SK-N-SH (cell line): ENCODE results near the gene PDE4D.

Source experiments
- TF ChIP-seq, protein P1 (sequence below): fragments of 200-600 bp; sonication (generic); IDR thresholded peaks from 2 replicates; pipeline ENCODE4 v1.6.1; 2017; ENCODE audit warnings: antibody characterized with exemption, mild to moderate bottlenecking, moderate library complexity
- TF ChIP-seq, protein P2 (sequence below): IDR thresholded peaks from 2 replicates; pipeline ENCODE4 v1.4.0; 2012; ENCODE audit warnings: low read depth

GRCh38 chr5:59037941-59038797, 855.4 kb downstream of the PDE4D start:
- TF ChIP-seq, protein P1, sequence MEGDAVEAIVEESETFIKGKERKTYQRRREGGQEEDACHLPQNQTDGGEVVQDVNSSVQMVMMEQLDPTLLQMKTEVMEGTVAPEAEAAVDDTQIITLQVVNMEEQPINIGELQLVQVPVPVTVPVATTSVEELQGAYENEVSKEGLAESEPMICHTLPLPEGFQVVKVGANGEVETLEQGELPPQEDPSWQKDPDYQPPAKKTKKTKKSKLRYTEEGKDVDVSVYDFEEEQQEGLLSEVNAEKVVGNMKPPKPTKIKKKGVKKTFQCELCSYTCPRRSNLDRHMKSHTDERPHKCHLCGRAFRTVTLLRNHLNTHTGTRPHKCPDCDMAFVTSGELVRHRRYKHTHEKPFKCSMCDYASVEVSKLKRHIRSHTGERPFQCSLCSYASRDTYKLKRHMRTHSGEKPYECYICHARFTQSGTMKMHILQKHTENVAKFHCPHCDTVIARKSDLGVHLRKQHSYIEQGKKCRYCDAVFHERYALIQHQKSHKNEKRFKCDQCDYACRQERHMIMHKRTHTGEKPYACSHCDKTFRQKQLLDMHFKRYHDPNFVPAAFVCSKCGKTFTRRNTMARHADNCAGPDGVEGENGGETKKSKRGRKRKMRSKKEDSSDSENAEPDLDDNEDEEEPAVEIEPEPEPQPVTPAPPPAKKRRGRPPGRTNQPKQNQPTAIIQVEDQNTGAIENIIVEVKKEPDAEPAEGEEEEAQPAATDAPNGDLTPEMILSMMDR, result no peak
- TF ChIP-seq, protein P2, sequence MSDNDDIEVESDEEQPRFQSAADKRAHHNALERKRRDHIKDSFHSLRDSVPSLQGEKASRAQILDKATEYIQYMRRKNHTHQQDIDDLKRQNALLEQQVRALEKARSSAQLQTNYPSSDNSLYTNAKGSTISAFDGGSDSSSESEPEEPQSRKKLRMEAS, result no peak
